ENCODE measurements around the gene LRRC25. TPM values are rescaled to one million over a fixed set of nuclear protein-coding genes. Genes with fewer than 3 reads are reported as not detected.

LRRC25 gene
- total and polyA plus RNA-seq, 2 of the 4 experiments (the other 2 are of a cell fraction), result 0.03 TPM; not detected in 1

- no peak overlapping the region for H4K8ac ChIP-seq (ENCODE audit: low read depth in 2 of 2, low read length in 2 of 2)
- 74% methylated on average over 6 of the region's 11 CpGs; no CpG with 5 or more reads in 1 of the 2 experiments for WGBS, 2 experiments (ENCODE audit: extremely low coverage in 2 of 2, insufficient read length in 1 of 2)
- H2AK5ac ChIP-seq (ENCODE audit: low read depth, low read length), result no peak overlapping the region
- H2AK9ac ChIP-seq (replicated peaks; ENCODE audit: low read depth, low read length, poor library complexity), result no peak overlapping the region
- peaks cover 7 to 29% of the 10 kb centered on the region in 2 experiments; a peak in 3 of 4 replicates for H3K79me1 ChIP-seq (ENCODE audit: low read depth in 1 of 2, low read length in 2 of 2)
- ATAC-seq (ENCODE audit: low read depth) (no peak), DNase-seq (no peak)
- no peak overlapping the region for H3K14ac ChIP-seq (replicated peaks; ENCODE audit: low read depth, low read length)
- no peak overlapping the region for H2AFZ ChIP-seq (replicated peaks; ENCODE audit: low read length, poor library complexity)
- H3K4ac ChIP-seq (ENCODE audit: low read depth, low read length), result no peak overlapping the region
- no peak overlapping the region for H4K91ac ChIP-seq (ENCODE audit: insufficient read depth, low read depth, low read length)
- H3K23ac ChIP-seq (ENCODE audit: low read depth, low read length), result no peak overlapping the region
- POLR2A ChIA-PET (ENCODE audit: unreplicated experiment), result no interaction called here
- H3K4me2 ChIP-seq (ENCODE audit: low read depth, low read length), result no peak overlapping the region
- H3K9ac ChIP-seq (ENCODE audit: low read depth, low read length), result no peak overlapping the region
- no peak overlapping the region for H3K18ac ChIP-seq (ENCODE audit: low read depth, low read length)
- peaks cover 12% of the 10 kb centered on the region; the same call in 1 of the 2 replicates for H3K9me1 ChIP-seq (ENCODE audit: insufficient read depth, low read length)
- intact Hi-C loops (cut with micrococcal nuclease), result no loop called here
- in situ Hi-C loops (cut with MboI; ENCODE audit: low sequenced_read_pairs), result no loop called here
- no TSS peak for BruUV-seq (replicated peaks)
- H4K20me1 ChIP-seq (ENCODE audit: insufficient read depth, low read length), result peaks cover 56% of the 10 kb centered on the region
- H3K36me3 ChIP-seq (ENCODE audit: control insufficient read depth, insufficient read depth, low read length), result peaks cover 29% of the 10 kb centered on the region
- no peak overlapping the region for H3K56ac ChIP-seq (ENCODE audit: extremely low read depth, insufficient read depth, low read length)
- H2BK15ac ChIP-seq (ENCODE audit: low read depth, low read length), result no peak overlapping the region
- no peak overlapping the region for H3K27ac ChIP-seq (ENCODE audit: insufficient read depth, low read length)
- no peak overlapping the region for H2BK120ac ChIP-seq (ENCODE audit: low read depth, low read length)
- H3K4me1 ChIP-seq (ENCODE audit: control insufficient read depth, insufficient read depth, low read length), result peaks cover 22% of the 10 kb centered on the region; the same call in 1 of the 2 replicates
- H2BK20ac ChIP-seq (ENCODE audit: low read depth, low read length), result no peak overlapping the region
- H2BK5ac ChIP-seq (ENCODE audit: low read depth, low read length, poor library complexity, severe bottlenecking), result no peak overlapping the region
- dilution Hi-C loops (cut with HindIII; ENCODE audit: low sequenced_read_pairs, unreplicated experiment), result no loop called here
- H3K9me3 ChIP-seq (ENCODE audit: control insufficient read depth, insufficient read depth, low read length), result no peaks in the 10 kb centered on the region
- TF ChIP-seq RAD21 (IDR thresholded peaks at IDR 0.05; ENCODE audit: low read length) (peak; percentile 25; the same call in 1 of the 2 replicates), MAZ (IDR thresholded peaks at IDR 0.05; ENCODE audit: borderline replicate concordance, low read depth, low read length) (no peak), CTCF (conservative IDR thresholded peaks at IDR 0.05; ENCODE audit: low read depth, low read length) (0 out of 2 replicates have a peak, but pooled peaks have one; percentile 15)
- no peak overlapping the region for H4K5ac ChIP-seq (ENCODE audit: low read depth, low read length)
- no peaks in the 10 kb centered on the region for H3K27me3 ChIP-seq (ENCODE audit: control insufficient read depth, insufficient read depth, low read length)
- no peak overlapping the region for H3K4me3 ChIP-seq (ENCODE audit: insufficient read depth, low read depth, low read length)
- CTCF ChIA-PET, result no interaction called here
Observed at GRCh38 chr19:18440415-18440877, 43.0 kb upstream of the LRRC25 start.
